ENCODE results near the gene BLVRB. TPM values are rescaled to one million over a fixed set of nuclear protein-coding genes. Genes with fewer than 3 reads are reported as not detected.

BLVRB gene
- total RNA-seq, 1 experiment from 2014 or later, result 113 TPM

DNA sequence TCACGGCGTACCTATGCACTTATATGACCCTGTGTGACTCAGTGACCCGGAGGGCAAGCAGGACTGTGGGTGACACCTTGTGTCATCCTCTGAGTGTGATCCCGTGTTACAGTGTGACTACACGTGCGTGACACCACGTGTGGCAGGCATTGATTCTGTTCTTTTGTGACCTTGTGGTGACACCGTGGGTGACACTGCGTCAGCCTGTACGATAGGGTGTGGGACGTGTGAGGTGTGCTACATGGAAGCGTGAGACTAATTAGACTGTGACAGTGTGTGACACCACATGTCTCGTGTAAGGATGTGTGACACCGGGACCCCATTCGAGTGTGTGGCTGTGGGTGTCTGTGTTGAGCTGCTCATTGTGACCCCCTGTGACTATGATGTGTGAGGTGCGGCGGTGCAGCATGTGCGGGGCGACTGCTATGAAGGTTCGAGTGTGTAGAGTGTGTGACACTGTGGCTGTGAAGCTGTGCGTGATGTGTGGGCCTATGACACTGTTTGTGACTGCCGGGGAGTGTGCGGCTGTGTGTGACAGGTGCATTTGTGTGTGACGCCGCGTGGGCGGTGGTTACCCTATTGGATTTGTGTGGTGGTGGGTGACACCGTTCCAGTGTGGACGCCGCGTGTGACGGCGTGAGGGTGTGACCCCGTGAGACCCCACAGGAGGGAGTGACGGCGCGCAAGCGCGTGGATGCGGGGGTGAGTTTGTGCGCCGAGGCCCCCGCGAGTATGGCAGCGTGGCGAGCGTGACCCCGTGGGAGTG is 857 bp upstream of the BLVRB start:
- H3K9me3 ChIP-seq (ENCODE audit: control insufficient read depth in 1 of 2, insufficient read depth in 1 of 2, low read depth in 1 of 2, low read length in 2 of 2), result no peaks in the 10 kb centered on the region
- H4K20me1 ChIP-seq (ENCODE audit: insufficient read depth), result no peaks in the 10 kb centered on the region
- no peaks in the 10 kb centered on the region for H3K9me2 ChIP-seq (ENCODE audit: insufficient read depth)
- peak overlapping the region; percentile 42 to 95 for H3K4me3 ChIP-seq (replicated peaks in 1 of 2; ENCODE audit: low read depth in 1 of 2, low read length in 2 of 2)
- ATAC-seq (no peak), DNase-seq (ENCODE audit: low read depth, low spot score) (no peak)
- RAD21 ChIA-PET (ENCODE audit: low non-redundant PET in 1 of 2, low total read pairs in 2 of 2, uncharacterized antibody in 2 of 2, unreplicated experiment in 2 of 2), result interaction anchor here in 1 of 2 experiments (0.6 to 0.9 kb wide), 4 partner anchors 21 to 161 kb away, joined by 3 read pairs; no protein-coding TSS in a partner anchor
- CTCF ChIA-PET, result interaction anchor here (0.8 to 3.3 kb wide), 9 partner anchors 8 to 161 kb away, joined by 3 to 21 read pairs (median 4); partner anchors contain the start of gene SERTAD1
- H3K4me2 ChIP-seq (ENCODE audit: low read length), result peak overlapping the region; percentile 94
- no peaks in the 10 kb centered on the region for H3K27me3 ChIP-seq (ENCODE audit: insufficient read depth, low read length)
- H3K4me1 ChIP-seq (ENCODE audit: control insufficient read depth in 1 of 2, insufficient read depth in 2 of 2, low read length in 2 of 2), result peaks cover 13 to 34% of the 10 kb centered on the region in 2 experiments
- 0 out of 2 replicates have a peak, but pooled peaks have one; percentile 9 for TF ChIP-seq EGR1 (IDR thresholded peaks at IDR 0.05; ENCODE audit: low read depth)
- TF ChIP-seq, protein P1, sequence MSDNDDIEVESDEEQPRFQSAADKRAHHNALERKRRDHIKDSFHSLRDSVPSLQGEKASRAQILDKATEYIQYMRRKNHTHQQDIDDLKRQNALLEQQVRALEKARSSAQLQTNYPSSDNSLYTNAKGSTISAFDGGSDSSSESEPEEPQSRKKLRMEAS (IDR thresholded peaks at IDR 0.05), result peak; percentile 34; the same call in 1 of the 2 replicates
- TF ChIP-seq ELF1 (IDR thresholded peaks at IDR 0.05; ENCODE audit: borderline replicate concordance, low read depth), result no peak
- intact Hi-C loops (cut with micrococcal nuclease), result no loop called here
- peak overlapping the region; percentile 50; the same call in 1 of the 2 replicates for H3K27ac ChIP-seq (ENCODE audit: low read depth, low read length)
- H3K9ac ChIP-seq (ENCODE audit: low read length), result peak overlapping the region; percentile 94
- H3K79me2 ChIP-seq (ENCODE audit: insufficient read depth, low read length), result peaks cover 14% of the 10 kb centered on the region; the same call in 1 of the 2 replicates
- BruUV-seq (replicated peaks), result no TSS peak
- H2AFZ ChIP-seq (ENCODE audit: low read depth, low read length, poor library complexity, severe bottlenecking), result no peak overlapping the region
- H3K36me3 ChIP-seq (ENCODE audit: control insufficient read depth in 1 of 2, insufficient read depth in 2 of 2, low read length in 2 of 2), result no peaks in the 10 kb centered on the region
- POLR2A ChIA-PET, result interaction anchor here (0.7 to 4.0 kb wide), 12 partner anchors 8 to 137 kb away, joined by 3 to 24 read pairs (median 4); partner anchors contain the start of genes C19orf47, PLD3, SERTAD1 and SERTAD3

DNA sequence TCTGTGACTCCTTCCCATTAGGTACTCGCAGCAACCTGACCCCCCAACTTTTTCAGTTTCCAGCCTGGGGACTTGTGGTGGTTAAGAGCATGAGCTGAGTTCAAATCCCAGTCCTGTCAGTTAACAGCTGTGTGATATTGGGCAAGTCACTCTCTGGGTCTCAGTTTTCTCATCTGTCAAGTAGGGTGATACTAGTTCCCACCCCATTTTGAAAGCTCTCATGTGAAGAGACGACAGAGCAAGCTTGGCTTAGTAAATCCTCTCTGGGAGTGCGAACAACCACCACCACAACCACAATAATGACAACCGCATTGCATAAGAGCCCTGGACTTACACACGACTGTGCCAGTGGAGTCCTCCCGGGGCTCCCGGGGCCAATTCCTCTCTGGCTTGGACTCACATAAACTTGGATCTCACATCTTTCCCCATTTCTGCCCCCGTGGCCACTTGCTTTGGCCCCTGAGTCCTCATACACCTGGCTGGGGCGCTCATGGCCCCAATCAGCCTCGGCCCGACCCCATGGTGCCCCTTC is 454 bp downstream of the BLVRB start:
- TF ChIP-seq SIN3A (IDR thresholded peaks at IDR 0.05; ENCODE audit: low read depth), result 0 out of 2 replicates have a peak, but pooled peaks have one; percentile 52
- TF ChIP-seq, protein P2, sequence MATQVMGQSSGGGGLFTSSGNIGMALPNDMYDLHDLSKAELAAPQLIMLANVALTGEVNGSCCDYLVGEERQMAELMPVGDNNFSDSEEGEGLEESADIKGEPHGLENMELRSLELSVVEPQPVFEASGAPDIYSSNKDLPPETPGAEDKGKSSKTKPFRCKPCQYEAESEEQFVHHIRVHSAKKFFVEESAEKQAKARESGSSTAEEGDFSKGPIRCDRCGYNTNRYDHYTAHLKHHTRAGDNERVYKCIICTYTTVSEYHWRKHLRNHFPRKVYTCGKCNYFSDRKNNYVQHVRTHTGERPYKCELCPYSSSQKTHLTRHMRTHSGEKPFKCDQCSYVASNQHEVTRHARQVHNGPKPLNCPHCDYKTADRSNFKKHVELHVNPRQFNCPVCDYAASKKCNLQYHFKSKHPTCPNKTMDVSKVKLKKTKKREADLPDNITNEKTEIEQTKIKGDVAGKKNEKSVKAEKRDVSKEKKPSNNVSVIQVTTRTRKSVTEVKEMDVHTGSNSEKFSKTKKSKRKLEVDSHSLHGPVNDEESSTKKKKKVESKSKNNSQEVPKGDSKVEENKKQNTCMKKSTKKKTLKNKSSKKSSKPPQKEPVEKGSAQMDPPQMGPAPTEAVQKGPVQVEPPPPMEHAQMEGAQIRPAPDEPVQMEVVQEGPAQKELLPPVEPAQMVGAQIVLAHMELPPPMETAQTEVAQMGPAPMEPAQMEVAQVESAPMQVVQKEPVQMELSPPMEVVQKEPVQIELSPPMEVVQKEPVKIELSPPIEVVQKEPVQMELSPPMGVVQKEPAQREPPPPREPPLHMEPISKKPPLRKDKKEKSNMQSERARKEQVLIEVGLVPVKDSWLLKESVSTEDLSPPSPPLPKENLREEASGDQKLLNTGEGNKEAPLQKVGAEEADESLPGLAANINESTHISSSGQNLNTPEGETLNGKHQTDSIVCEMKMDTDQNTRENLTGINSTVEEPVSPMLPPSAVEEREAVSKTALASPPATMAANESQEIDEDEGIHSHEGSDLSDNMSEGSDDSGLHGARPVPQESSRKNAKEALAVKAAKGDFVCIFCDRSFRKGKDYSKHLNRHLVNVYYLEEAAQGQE (IDR thresholded peaks at IDR 0.05; ENCODE audit: low read depth), result no peak
- intact Hi-C loops (cut with micrococcal nuclease), result loop anchor here (2.0 kb wide), 1 partner anchor 138 kb away; no protein-coding TSS in a partner anchor
- TSS peak; percentile 90 for BruUV-seq (replicated peaks)
- ATAC-seq (peak; percentile 4), DNase-seq (ENCODE audit: low read depth, low spot score) (no peak)
- H3K9me2 ChIP-seq (ENCODE audit: insufficient read depth), result no peaks in the 10 kb centered on the region
- H3K9me3 ChIP-seq (ENCODE audit: control insufficient read depth in 1 of 2, insufficient read depth in 1 of 2, low read depth in 1 of 2, low read length in 2 of 2), result no peaks in the 10 kb centered on the region
- CTCF ChIA-PET, result interaction anchor here (0.8 to 3.3 kb wide), 12 partner anchors 9 to 160 kb away, joined by 3 to 30 read pairs (median 4); partner anchors contain the start of genes LTBP4 and SERTAD1
- H3K9ac ChIP-seq (ENCODE audit: low read length), result peak overlapping the region; percentile 94
- RAD21 ChIA-PET (ENCODE audit: low non-redundant PET in 1 of 2, low total read pairs in 2 of 2, uncharacterized antibody in 2 of 2, unreplicated experiment in 2 of 2), result interaction anchor here in 1 of 2 experiments (0.9 to 1.0 kb wide), 2 partner anchors 22 to 135 kb away, joined by 3 read pairs; no protein-coding TSS in a partner anchor
- POLR2A ChIA-PET, result interaction anchor here (0.6 to 4.0 kb wide), 13 partner anchors 9 to 148 kb away, joined by 3 to 24 read pairs (median 5); partner anchors contain the start of genes SERTAD1 and SERTAD3
- peak overlapping the region; percentile 89 for H3K27ac ChIP-seq (ENCODE audit: low read depth, low read length)
- H4K20me1 ChIP-seq (ENCODE audit: insufficient read depth), result no peaks in the 10 kb centered on the region
- H3K4me3 ChIP-seq (replicated peaks in 1 of 2; ENCODE audit: low read depth in 1 of 2, low read length in 2 of 2), result peak overlapping the region; percentile 93 to 95
- H2AFZ ChIP-seq (ENCODE audit: low read depth, low read length, poor library complexity, severe bottlenecking), result no peak overlapping the region
- peaks cover 13 to 34% of the 10 kb centered on the region in 2 experiments for H3K4me1 ChIP-seq (ENCODE audit: control insufficient read depth in 1 of 2, insufficient read depth in 2 of 2, low read length in 2 of 2)
- no peaks in the 10 kb centered on the region for H3K27me3 ChIP-seq (ENCODE audit: insufficient read depth, low read length)
- peak overlapping the region; percentile 94 for H3K4me2 ChIP-seq (ENCODE audit: low read length)
- H3K36me3 ChIP-seq (ENCODE audit: control insufficient read depth in 1 of 2, insufficient read depth in 2 of 2, low read length in 2 of 2), result no peaks in the 10 kb centered on the region
- H3K79me2 ChIP-seq (ENCODE audit: insufficient read depth, low read length), result peaks cover 18% of the 10 kb centered on the region; the same call in 1 of the 2 replicates
